Upper lobe of right lung (tissue), 1 donor: ENCODE measurements around the gene ITPR2. TPM values are rescaled to one million over a fixed set of nuclear protein-coding genes. Genes with fewer than 3 reads are reported as not detected.
"Not testable (repeated sequence)": the region's sequence is repeated elsewhere in the genome, so short reads cannot be mapped to it uniquely, and the experiment has no call there.

ENCODE experiments used
- ATAC-seq: fragments of 200-7000 bp; cut with Tn5 transposase; one replicate; pipeline ENCODE4 v1.9.1; 2020; ENCODE audit warnings: mild to moderate bottlenecking, moderate library complexity
- DNase-seq: peaks from one replicate; pipeline ENCODE4 v3.0.0-alpha.2; 2020
- H3K27ac ChIP-seq: fragments of 200-600 bp; one replicate; pipeline ENCODE4 v1.8.0; 2022
- H3K27me3 ChIP-seq: fragments of 200-600 bp; one replicate; pipeline ENCODE4 v1.8.0; 2022; ENCODE audit warnings: mild to moderate bottlenecking
- H3K36me3 ChIP-seq: fragments of 200-600 bp; one replicate; pipeline ENCODE4 v1.8.0; 2022
- H3K4me1 ChIP-seq: fragments of 200-600 bp; one replicate; pipeline ENCODE4 v1.8.0; 2022
- H3K4me3 ChIP-seq: fragments of 200-600 bp; one replicate; pipeline ENCODE4 v1.8.0; 2022; ENCODE audit warnings: mild to moderate bottlenecking
- H3K9me3 ChIP-seq: fragments of 200-600 bp; one replicate; pipeline ENCODE4 v1.8.0; 2022
- CTCF ChIP-seq: fragments of 200-600 bp; IDR thresholded peaks from one replicate; pipeline ENCODE4 v1.8.0; 2022; ENCODE audit warnings: antibody characterized with exemption
- intact Hi-C: fragments of 100-400 bp; cut with DNase I; formaldehyde crosslinking; loops from one replicate; pipeline ENCODE4 v1.11.0; 2022
- total RNA-seq: library from RNA; stranded (reverse); fragmentation: NEBNext Ultra II Directional; extraction: Animal tissue kit (Norgen Biotek cat#: 25700); gene quantifications from one replicate; pipeline ENCODE4 v1.2.1, GENCODE V29; 2021
- donor health status: DM: no; HTN: yes; CAD: no; lungs with severe emphysema.

ITPR2 gene
- total RNA-seq, 1 donor from 2014 or later: 50.8 TPM

DNA sequence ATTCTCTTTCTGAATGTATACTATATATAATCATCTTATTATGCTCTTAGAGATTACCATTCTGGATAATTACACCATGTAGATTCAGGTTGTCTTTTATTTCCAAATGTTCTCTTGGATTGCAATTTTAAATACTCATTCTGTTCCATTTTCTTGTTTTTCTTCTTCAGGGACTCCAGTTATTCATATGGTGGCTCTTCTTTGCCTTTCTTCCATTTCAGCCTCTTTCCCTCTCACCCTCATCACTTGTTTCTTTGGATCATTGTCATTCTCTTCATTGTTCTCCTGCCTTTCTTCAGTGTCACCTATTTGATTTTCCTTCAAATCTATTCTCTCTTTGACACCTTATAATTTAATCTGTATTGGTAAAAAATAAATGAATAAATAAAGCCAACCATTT lies 182.0 kb downstream of the ITPR2 start:
- no peak overlapping the region for H3K27ac ChIP-seq
- peaks cover 27% of the 10 kb centered on the region for H3K36me3 ChIP-seq
- H3K4me3 ChIP-seq: no peak overlapping the region
- no peak for TF ChIP-seq CTCF
- H3K9me3 ChIP-seq: no peaks in the 10 kb centered on the region
- intact Hi-C loops: loop anchor here (10.0 kb wide), 1 partner anchor 546 kb away; no protein-coding TSS in a partner anchor
- ATAC-seq (no peak), DNase-seq (no peak)
- H3K4me1 ChIP-seq: no peaks in the 10 kb centered on the region
- H3K27me3 ChIP-seq: no peaks in the 10 kb centered on the region

DNA sequence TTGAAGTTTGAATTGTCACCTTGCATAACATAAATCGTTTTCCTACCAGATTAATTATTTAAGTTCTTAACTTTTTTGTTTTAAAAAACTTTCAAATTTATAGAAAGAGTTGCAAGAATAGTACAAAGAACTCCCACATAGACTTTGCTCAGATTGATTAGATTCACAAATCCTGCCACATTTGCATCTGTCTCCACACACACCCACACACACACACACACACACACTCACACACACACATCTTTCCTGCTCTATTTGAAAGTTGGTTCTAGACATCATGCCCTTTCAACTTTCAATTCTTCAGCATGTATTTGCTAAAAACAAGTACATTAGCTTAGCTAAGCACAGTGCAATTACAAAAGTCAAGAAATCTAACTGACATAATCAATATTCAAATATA lies 184.0 kb downstream of the ITPR2 start:
- no peak for TF ChIP-seq CTCF
- no peaks in the 10 kb centered on the region for H3K9me3 ChIP-seq
- H3K27me3 ChIP-seq: no peaks in the 10 kb centered on the region
- no peak for DNase-seq
- no peak for ATAC-seq
- intact Hi-C loops: no loop called here
- no peaks in the 10 kb centered on the region for H3K4me1 ChIP-seq
- no peak overlapping the region for H3K27ac ChIP-seq
- H3K4me3 ChIP-seq: no peak overlapping the region
- peaks cover 7% of the 10 kb centered on the region for H3K36me3 ChIP-seq

DNA sequence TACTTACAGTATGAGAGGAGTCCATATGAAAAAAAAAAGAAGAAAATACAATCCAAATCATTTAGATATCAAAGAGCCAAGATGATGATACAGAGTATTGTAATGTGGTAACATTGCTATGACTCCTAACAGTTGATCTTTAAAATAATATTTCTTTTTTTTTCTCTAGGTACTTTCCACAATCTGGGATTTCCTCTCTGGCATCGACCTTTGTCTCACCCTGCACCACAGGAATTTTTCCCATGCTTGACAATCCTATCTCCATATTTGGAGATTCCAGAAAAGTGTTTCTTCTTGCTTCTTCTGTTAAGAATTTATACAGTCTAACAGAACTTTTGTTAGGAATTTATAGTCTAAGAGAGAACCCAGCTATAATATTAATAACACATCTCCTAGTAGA lies 184.4 kb downstream of the ITPR2 start:
- ATAC-seq: no peak
- no peak overlapping the region for H3K4me3 ChIP-seq
- H3K9me3 ChIP-seq: no peaks in the 10 kb centered on the region
- DNase-seq: no peak
- intact Hi-C loops: no loop called here
- no peaks in the 10 kb centered on the region for H3K4me1 ChIP-seq
- no peaks in the 10 kb centered on the region for H3K27me3 ChIP-seq
- TF ChIP-seq CTCF: no peak
- peaks cover 3% of the 10 kb centered on the region for H3K36me3 ChIP-seq
- no peak overlapping the region for H3K27ac ChIP-seq

DNA sequence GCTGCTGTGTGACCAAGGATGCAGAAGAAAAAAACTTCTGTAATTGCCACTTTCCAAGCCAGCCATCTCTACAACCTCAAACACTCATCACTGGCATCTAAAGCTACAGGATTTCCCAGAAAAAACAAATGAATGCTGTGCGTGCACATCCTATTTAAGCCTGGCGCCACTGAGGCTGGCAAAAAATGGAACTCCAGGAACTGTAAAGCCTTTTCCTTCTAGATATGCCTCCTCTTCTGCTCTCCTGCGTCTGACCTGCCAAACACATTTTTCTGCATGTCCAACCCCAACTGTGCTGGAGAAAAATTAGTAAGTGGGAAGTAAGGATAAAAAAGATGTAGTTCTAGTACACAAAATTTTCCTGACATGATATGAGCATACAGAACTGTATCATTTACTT lies 184.9 kb downstream of the ITPR2 start:
- Histone ChIP-seq H3K27ac (no peak overlapping the region), H3K36me3 (no peaks in the 10 kb centered on the region), H3K4me3 (no peak overlapping the region), H3K4me1 (no peaks in the 10 kb centered on the region), H3K9me3 (no peaks in the 10 kb centered on the region), H3K27me3 (no peaks in the 10 kb centered on the region)
- DNase-seq (no peak), ATAC-seq (no peak)
- no peak for TF ChIP-seq CTCF
- intact Hi-C loops: no loop called here

DNA sequence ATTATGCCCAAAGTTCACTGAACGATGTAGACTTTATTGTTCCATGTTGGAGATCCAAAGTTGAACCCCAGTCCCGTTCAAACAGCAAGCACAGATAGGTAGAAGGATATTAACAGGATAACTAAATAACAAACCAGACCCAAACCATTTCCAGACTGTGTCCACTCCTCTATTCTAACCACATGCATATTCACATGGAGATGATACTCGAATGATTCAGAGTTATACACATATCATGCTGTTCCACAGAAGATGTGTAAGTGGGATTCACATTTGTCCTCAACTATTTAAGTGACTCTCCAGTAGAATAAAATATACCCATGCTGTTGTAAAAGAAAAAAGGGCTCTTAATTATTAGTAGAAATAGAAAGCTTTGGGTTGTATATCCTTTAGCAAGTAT lies 185.9 kb downstream of the ITPR2 start:
- no peak for ATAC-seq
- no peaks in the 10 kb centered on the region for H3K9me3 ChIP-seq
- H3K27ac ChIP-seq: no peak overlapping the region
- TF ChIP-seq CTCF: no peak
- H3K4me3 ChIP-seq: no peak overlapping the region
- intact Hi-C loops: no loop called here
- DNase-seq: no peak
- no peaks in the 10 kb centered on the region for H3K4me1 ChIP-seq
- no peaks in the 10 kb centered on the region for H3K36me3 ChIP-seq
- H3K27me3 ChIP-seq: no peaks in the 10 kb centered on the region

DNA sequence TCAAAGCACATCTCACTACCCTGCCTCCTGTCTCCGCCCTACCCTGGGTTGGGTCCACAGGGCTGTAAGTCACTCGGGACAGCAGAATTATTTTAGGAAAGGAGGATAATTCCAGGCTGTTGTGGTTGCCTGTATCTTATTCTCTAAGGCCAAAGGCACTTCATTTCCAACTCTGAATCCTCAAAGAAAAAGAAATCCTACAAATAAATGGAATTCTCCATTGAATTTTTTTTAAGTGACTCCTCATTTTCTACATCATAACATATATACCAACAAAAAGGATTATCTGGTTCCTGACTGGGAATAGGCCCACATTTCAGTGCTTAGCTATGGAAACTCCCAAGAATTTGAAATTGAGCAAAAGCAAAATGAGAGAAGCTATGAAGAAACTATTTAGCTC lies 186.4 kb downstream of the ITPR2 start:
- no peaks in the 10 kb centered on the region for H3K27me3 ChIP-seq
- DNase-seq (no peak), ATAC-seq (no peak)
- H3K4me3 ChIP-seq: no peak overlapping the region
- H3K4me1 ChIP-seq: no peaks in the 10 kb centered on the region
- no peak overlapping the region for H3K27ac ChIP-seq
- intact Hi-C loops: no loop called here
- no peaks in the 10 kb centered on the region for H3K9me3 ChIP-seq
- TF ChIP-seq CTCF: no peak
- H3K36me3 ChIP-seq: no peaks in the 10 kb centered on the region

DNA sequence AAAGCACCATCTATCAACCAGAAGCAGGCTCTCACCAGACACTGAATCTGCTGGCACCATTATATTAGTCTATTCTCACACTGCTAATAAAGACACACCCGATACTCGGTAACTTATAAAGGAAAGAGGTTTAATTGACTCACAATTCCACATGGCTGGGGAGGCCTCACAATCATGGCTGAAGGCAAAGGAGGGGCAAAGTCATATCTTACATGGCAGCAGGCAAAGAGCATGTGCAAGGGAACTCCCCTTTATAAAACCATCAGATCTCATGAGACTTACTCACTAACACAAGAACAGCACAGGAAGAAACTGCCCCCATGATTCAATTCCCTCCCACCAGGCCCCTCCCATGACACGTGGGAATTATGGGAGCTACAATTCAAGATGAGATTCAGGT lies 188.6 kb downstream of the ITPR2 start:
- H3K36me3 ChIP-seq, DNase-seq, H3K27me3 ChIP-seq, ATAC-seq, H3K9me3 ChIP-seq, intact Hi-C loops, H3K4me3 ChIP-seq, H3K4me1 ChIP-seq, H3K27ac ChIP-seq: not testable (repeated sequence)
